Tongue (tissue), 2 donors: ENCODE data around the gene NPVF. TPM values are rescaled to one million over a fixed set of nuclear protein-coding genes. Genes with fewer than 3 reads are reported as not detected.

ENCODE experiments used
- small RNA-seq: library from RNA; depleted of rRNA; stranded (forward); fragments of <200 nt; gene quantifications from one replicate; pipeline ENCODE3, GENCODE V24; 2014; ENCODE audit warnings: low replicate concordance
- total RNA-seq: library from RNA; depleted of rRNA; stranded (reverse); fragments of >200 nt; gene quantifications from one replicate; pipeline ENCODE4 v1.2.3, GENCODE V29; 2014

The NPVF gene
- total RNA-seq, 1 donor from 2014 or later = not detected

Small RNA genes within 50 kb of the gene (small RNA-seq; reads per million reads assigned to genes)
- gene RF00012 = not detected

Other genes starting within 250 kb of the NPVF start
- 8.9 TPM for gene OSBPL3, start 248.3 kb downstream of the NPVF start, total RNA-seq
- gene CYCS, start 103.2 kb downstream of the NPVF start, total RNA-seq = 91.0 TPM